ENCODE measurements around the gene DCAF5.

GRCh38 chr14:69006346-69006745 is 146.6 kb downstream of the DCAF5 start:
- TF ChIP-seq POLR2A (IDR thresholded peaks at IDR 0.05; ENCODE audit: low read depth) (no peak), CTCF (IDR thresholded peaks at IDR 0.05) (no peak), EP300 (IDR thresholded peaks at IDR 0.05) (no peak)

Measured in esophagus muscularis mucosa (tissue), 4 donors.